Measurements from ENCODE around the gene CSRNP3. TPM values are rescaled to one million over a fixed set of nuclear protein-coding genes. Genes with fewer than 3 reads are reported as not detected.

Gene CSRNP3
- total and polyA plus RNA-seq, 10 of the 15 experiments (the other 5 are each of a cell fraction or from before 2014, with no cell fraction given) = 0.03 to 5.2 (median 0.11) TPM; not detected in 1

DNA sequence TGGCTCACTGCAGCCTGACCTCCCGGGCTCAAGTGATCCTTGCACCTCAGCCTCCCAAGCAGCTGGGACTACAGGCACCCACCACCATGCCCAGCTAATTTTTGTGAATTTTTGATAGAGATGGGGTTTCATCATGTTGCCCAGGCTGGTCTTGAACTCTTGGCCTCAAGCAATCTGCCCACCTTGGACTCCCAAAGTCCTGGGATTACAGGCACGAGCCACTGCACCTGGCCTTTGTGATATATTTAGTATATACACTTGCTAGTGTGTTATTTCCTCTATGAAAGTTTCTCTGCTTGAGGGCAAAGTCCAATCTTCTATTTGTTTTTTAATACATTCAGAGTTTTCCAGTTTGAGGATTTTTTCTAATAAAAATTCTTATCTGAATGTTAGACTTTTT is 205.3 kb downstream of the CSRNP3 start (continued):
- TF ChIP-seq, protein P1, sequence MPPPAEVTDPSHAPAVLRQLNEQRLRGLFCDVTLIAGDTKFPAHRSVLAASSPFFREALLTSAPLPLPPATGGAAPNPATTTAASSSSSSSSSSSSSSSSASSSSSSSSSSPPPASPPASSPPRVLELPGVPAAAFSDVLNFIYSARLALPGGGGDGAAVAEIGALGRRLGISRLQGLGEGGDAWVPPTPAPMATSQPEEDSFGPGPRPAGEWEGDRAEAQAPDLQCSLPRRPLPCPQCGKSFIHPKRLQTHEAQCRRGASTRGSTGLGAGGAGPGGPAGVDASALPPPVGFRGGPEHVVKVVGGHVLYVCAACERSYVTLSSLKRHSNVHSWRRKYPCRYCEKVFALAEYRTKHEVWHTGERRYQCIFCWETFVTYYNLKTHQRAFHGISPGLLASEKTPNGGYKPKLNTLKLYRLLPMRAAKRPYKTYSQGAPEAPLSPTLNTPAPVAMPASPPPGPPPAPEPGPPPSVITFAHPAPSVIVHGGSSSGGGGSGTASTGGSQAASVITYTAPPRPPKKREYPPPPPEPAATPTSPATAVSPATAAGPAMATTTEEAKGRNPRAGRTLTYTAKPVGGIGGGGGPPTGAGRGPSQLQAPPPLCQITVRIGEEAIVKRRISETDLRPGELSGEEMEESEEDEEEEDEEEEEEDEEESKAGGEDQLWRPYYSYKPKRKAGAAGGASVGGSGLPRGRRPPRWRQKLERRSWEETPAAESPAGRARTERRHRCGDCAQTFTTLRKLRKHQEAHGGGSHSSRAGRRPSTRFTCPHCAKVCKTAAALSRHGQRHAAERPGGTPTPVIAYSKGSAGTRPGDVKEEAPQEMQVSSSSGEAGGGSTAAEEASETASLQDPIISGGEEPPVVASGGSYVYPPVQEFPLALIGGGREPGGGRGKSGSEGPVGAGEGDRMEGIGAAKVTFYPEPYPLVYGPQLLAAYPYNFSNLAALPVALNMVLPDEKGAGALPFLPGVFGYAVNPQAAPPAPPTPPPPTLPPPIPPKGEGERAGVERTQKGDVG (CRISPR knock-in tag; IDR thresholded peaks at IDR 0.05) = no peak
- no peak for TF ChIP-seq RFX5 (IDR thresholded peaks at IDR 0.05; ENCODE audit: low read depth, low read length)
- TF ChIP-seq HDGF (IDR thresholded peaks at IDR 0.05) = no peak
- no peak for TF ChIP-seq RELA (IDR thresholded peaks at IDR 0.05; ENCODE audit: borderline replicate concordance, partially characterized antibody)

DNA sequence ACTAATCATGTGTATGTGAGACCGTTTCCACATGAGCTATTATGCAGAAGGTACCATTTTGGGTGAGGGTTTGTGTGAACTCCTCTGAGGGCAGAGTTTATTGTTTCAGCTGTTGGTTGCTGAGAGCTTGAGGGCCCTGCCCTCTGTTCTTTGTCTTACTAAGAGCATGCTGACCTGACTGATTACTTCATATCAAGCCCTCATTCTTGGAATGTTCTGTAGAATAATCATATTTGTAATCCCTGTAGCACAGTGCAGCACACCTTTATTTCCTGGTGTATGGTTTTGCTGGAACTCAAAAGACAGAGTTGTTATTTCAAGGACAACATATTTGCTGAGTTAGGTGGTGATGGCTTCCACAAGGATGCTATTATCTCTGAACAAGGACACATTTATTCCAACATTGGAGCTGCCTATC is 206.1 kb downstream of the CSRNP3 start:
- no peak for FAIRE-seq
- TF ChIP-seq SREBF2 (IDR thresholded peaks at IDR 0.05; ENCODE audit: low read length) (no peak), NR2C1 (IDR thresholded peaks at IDR 0.05) (no peak), SREBF1 (IDR thresholded peaks at IDR 0.05; ENCODE audit: low read length) (no peak), SUPT20H (IDR thresholded peaks at IDR 0.05; ENCODE audit: borderline replicate concordance, control insufficient read depth, low read depth, low read length) (no peak), TCF7 (IDR thresholded peaks at IDR 0.05; ENCODE audit: borderline replicate concordance) (no peak), ATF7 (IDR thresholded peaks at IDR 0.05; ENCODE audit: low read depth) (0 out of 2 replicates have a peak, but pooled peaks have one; percentile 18), NFXL1 (IDR thresholded peaks at IDR 0.05; ENCODE audit: borderline replicate concordance) (no peak), TBL1XR1 (IDR thresholded peaks at IDR 0.05; ENCODE audit: low read depth, low read length) (no peak), BHLHE40 (IDR thresholded peaks at IDR 0.05; ENCODE audit: borderline replicate concordance in 1 of 2, low read depth in 2 of 2, low read length in 1 of 2) (0 out of 4 replicates have a peak, but pooled peaks of 1 of the 2 experiments have one; percentile 6), MEF2A (IDR thresholded peaks at IDR 0.05; ENCODE audit: insufficient read depth, low read depth, low read length) (no peak), HDGF (IDR thresholded peaks at IDR 0.05) (no peak), SIN3A (IDR thresholded peaks at IDR 0.05; ENCODE audit: low read depth, low read length) (no peak), FOXM1 (IDR thresholded peaks at IDR 0.05; ENCODE audit: low read depth, low read length) (no peak)
- TF ChIP-seq, protein P2, sequence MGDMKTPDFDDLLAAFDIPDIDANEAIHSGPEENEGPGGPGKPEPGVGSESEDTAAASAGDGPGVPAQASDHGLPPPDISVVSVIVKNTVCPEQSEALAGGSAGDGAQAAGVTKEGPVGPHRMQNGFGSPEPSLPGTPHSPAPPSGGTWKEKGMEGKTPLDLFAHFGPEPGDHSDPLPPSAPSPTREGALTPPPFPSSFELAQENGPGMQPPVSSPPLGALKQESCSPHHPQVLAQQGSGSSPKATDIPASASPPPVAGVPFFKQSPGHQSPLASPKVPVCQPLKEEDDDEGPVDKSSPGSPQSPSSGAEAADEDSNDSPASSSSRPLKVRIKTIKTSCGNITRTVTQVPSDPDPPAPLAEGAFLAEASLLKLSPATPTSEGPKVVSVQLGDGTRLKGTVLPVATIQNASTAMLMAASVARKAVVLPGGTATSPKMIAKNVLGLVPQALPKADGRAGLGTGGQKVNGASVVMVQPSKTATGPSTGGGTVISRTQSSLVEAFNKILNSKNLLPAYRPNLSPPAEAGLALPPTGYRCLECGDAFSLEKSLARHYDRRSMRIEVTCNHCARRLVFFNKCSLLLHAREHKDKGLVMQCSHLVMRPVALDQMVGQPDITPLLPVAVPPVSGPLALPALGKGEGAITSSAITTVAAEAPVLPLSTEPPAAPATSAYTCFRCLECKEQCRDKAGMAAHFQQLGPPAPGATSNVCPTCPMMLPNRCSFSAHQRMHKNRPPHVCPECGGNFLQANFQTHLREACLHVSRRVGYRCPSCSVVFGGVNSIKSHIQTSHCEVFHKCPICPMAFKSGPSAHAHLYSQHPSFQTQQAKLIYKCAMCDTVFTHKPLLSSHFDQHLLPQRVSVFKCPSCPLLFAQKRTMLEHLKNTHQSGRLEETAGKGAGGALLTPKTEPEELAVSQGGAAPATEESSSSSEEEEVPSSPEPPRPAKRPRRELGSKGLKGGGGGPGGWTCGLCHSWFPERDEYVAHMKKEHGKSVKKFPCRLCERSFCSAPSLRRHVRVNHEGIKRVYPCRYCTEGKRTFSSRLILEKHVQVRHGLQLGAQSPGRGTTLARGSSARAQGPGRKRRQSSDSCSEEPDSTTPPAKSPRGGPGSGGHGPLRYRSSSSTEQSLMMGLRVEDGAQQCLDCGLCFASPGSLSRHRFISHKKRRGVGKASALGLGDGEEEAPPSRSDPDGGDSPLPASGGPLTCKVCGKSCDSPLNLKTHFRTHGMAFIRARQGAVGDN (IDR thresholded peaks at IDR 0.05) = 0 out of 2 replicates have a peak, but pooled peaks have one; percentile 15

More for the DNA sequence above, 206.1 kb downstream of the CSRNP3 start:
- Histone ChIP-seq H3K79me2 (ENCODE audit: control insufficient read depth, insufficient read depth, low read length) (no peaks in the 10 kb centered on the region), H3K4me2 (ENCODE audit: control insufficient read depth, insufficient read depth) (no peak overlapping the region), H3K27ac (ENCODE audit: control insufficient read depth, insufficient read depth) (no peak overlapping the region), H3K36me3 (ENCODE audit: control insufficient read depth in 2 of 2, insufficient read depth in 2 of 2, low read length in 1 of 2) (no peaks in the 10 kb centered on the region), H3K9me3 (replicated peaks; ENCODE audit: control insufficient read depth, insufficient read depth, low read length) (no peaks in the 10 kb centered on the region), H3K4me3 (no peak overlapping the region), H3K4me1 (ENCODE audit: control insufficient read depth, insufficient read depth, low read length) (no peaks in the 10 kb centered on the region), H4K20me1 (ENCODE audit: control insufficient read depth, insufficient read depth) (no peaks in the 10 kb centered on the region), H2AFZ (ENCODE audit: control insufficient read depth, low read depth, low read length) (no peak overlapping the region), H3K27me3 (replicated peaks in 1 of 2; ENCODE audit: control insufficient read depth in 2 of 2, insufficient read depth in 2 of 2, low read length in 1 of 2) (no peaks in the 10 kb centered on the region), H3K9ac (ENCODE audit: control insufficient read depth, insufficient read depth, low read length) (no peak overlapping the region)
- ChIA-PET SMC1A (ENCODE audit: uncharacterized antibody, unreplicated experiment) (interaction anchor here (0.6 to 9.3 kb wide), 27 partner anchors 8 to 488 kb away, joined by 3 to 98 read pairs (median 5); no protein-coding TSS in a partner anchor), POLR2A (interaction anchor here (1.0 to 1.8 kb wide), 4 partner anchors 73 to 273 kb away, joined by 3 to 8 read pairs (median 4); no protein-coding TSS in a partner anchor), RAD21 (ENCODE audit: unreplicated experiment) (interaction anchor here (0.5 to 3.0 kb wide), 17 partner anchors 9 to 269 kb away, joined by 3 to 11 read pairs (median 4); no protein-coding TSS in a partner anchor), CTCF (interaction anchor here (0.5 to 1.7 kb wide), 10 partner anchors 9 to 144 kb away, joined by 3 to 4 read pairs (median 3); no protein-coding TSS in a partner anchor)
- ATAC-seq = peak; percentile 84
- no TSS peak for BruUV-seq (replicated peaks)
- no peak for DNase-seq (ENCODE audit: low read depth, low spot score)
- WGBS (ENCODE audit: insufficient coverage, insufficient replicate concordance, low lambda C conversion rate, missing lambda C conversion rate) = 0% methylated on average over 1 of the region's 1 CpG
- in situ Hi-C loops (cut with MboI) (no loop called here), intact Hi-C loops (cut with micrococcal nuclease; ENCODE audit: unreplicated experiment) (loop anchor here (1.0 kb wide), 1 partner anchor 80 kb away; no protein-coding TSS in a partner anchor)

Data from GM12878 (cell line).